ENCODE measurements around the gene PLD3.
A peak's percentile ranks its signal among the peaks of the same experiment; 100 is the strongest.

DNA sequence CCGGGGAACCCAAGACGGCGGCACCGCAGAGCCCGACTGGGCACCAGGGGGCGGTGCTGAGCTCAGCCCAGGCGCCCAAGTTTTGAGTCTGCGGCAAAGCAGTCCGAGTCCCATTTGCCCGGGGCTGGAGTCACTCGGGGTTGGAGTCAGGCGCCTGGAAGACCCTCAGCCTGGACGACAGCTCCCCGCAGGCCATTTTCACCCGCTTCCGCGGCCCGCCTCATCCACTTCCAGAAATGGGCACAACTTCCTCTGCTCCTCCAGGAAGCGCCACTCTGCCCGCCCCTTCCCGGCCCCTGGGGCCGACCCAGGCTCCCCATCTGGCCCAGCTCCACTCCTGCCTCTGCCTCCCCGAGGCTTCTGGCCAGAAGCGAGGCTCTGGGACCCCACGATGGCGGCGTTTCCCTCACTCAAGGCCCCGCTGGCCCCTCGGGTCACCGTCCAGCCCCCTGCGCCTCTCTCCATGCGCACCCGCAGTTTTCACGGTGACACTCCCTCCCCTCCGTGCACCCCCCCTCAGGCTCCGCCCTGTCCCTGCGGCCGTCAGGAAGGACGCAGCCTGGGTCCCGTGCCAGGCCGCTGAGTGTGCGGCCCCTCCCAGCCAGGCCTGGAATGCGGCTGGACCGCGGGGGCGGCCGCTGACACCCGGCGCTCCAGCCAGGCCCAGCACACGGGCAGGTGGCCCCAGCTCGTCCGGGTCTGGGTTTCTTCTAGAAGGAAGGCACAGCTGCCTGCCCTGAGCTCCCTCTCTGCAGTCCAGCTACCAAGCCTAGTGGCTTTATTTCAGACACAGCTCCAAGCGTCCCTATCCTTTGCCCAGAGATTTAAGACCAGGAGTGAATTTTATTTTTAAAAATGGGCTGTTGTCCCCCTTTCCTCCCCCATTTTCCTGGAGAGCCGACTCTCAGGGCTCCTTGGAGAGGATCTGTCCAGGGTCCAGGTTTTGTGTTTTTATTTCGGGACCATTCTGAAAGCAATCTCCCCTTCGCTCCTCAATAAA, 72.6 kb downstream of the PLD3 start:
- TF ChIP-seq, protein P1, sequence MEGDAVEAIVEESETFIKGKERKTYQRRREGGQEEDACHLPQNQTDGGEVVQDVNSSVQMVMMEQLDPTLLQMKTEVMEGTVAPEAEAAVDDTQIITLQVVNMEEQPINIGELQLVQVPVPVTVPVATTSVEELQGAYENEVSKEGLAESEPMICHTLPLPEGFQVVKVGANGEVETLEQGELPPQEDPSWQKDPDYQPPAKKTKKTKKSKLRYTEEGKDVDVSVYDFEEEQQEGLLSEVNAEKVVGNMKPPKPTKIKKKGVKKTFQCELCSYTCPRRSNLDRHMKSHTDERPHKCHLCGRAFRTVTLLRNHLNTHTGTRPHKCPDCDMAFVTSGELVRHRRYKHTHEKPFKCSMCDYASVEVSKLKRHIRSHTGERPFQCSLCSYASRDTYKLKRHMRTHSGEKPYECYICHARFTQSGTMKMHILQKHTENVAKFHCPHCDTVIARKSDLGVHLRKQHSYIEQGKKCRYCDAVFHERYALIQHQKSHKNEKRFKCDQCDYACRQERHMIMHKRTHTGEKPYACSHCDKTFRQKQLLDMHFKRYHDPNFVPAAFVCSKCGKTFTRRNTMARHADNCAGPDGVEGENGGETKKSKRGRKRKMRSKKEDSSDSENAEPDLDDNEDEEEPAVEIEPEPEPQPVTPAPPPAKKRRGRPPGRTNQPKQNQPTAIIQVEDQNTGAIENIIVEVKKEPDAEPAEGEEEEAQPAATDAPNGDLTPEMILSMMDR (IDR thresholded peaks at IDR 0.05; ENCODE audit: low read depth, low read length, poor library complexity, severe bottlenecking), result peak; percentile 95
- TF ChIP-seq EZH2phosphoT487 (IDR thresholded peaks at IDR 0.05; ENCODE audit: borderline replicate concordance, low read length), result no peak
